Trophoblast cell (in vitro differentiated cells and primary cell): ENCODE data around the gene CPSF4L.
"Not testable (repeated sequence)": the region's sequence is repeated elsewhere in the genome, so short reads cannot be mapped to it uniquely, and the experiment has no call there.

Experiments used
- DNase-seq, 2 donors: peaks; one replicate each; pipeline ENCODE4 v3.0.0-alpha.2; 2016
- H2AFZ ChIP-seq: 2 replicates; pipeline ENCODE4 v1.6.1; 2013; ENCODE audit warnings: low read length, moderate library complexity, mild to moderate bottlenecking; ENCODE audit not compliant: insufficient read depth, poor library complexity
- H2AK5ac ChIP-seq: 2 replicates; pipeline ENCODE4 v1.6.1; 2013; ENCODE audit warnings: mild to moderate bottlenecking, low read length
- H2BK120ac ChIP-seq: 2 replicates; pipeline ENCODE4 v1.6.1; 2013; ENCODE audit warnings: low read length, mild to moderate bottlenecking, moderate library complexity; ENCODE audit not compliant: insufficient read depth, poor library complexity
- H2BK12ac ChIP-seq: 2 replicates; pipeline ENCODE4 v1.6.1; 2013; ENCODE audit warnings: mild to moderate bottlenecking, low read length, moderate library complexity
- H2BK5ac ChIP-seq: 2 replicates; pipeline ENCODE4 v1.6.1; 2013; ENCODE audit warnings: low read length, low read depth, moderate library complexity, mild to moderate bottlenecking; ENCODE audit not compliant: poor library complexity
- H3K14ac ChIP-seq: 2 replicates; pipeline ENCODE4 v1.6.1; 2013; ENCODE audit warnings: mild to moderate bottlenecking, low read length
- H3K18ac ChIP-seq: 2 replicates; pipeline ENCODE4 v1.6.1; 2013; ENCODE audit warnings: mild to moderate bottlenecking, low read length
- H3K23ac ChIP-seq: 2 replicates; pipeline ENCODE4 v1.6.1; 2013; ENCODE audit warnings: low read length
- H3K27ac ChIP-seq: 2 replicates; pipeline ENCODE4 v1.5.1; 2013; ENCODE audit warnings: low read depth, mild to moderate bottlenecking, inconsistent platforms, low read length, moderate library complexity
- H3K27me3 ChIP-seq: 2 replicates; pipeline ENCODE4 v1.6.1; 2013; ENCODE audit warnings: inconsistent platforms, mild to moderate bottlenecking, low read length, moderate library complexity; ENCODE audit not compliant: insufficient read depth
- H3K36me3 ChIP-seq, 2 experiments: 1 replicate in 1 of 2; 2 replicates in 1 of 2; pipeline ENCODE4 v1.6.1; 2013; ENCODE audit warnings: low read length in 2 of 2, mild to moderate bottlenecking in 2 of 2, moderate library complexity in 1 of 2; ENCODE audit not compliant: insufficient read depth in 2 of 2, control insufficient read depth in 1 of 2
- H3K4ac ChIP-seq: 2 replicates; pipeline ENCODE4 v1.6.1; 2013; ENCODE audit warnings: low read depth, mild to moderate bottlenecking, low read length, moderate library complexity
- H3K4me1 ChIP-seq, 2 experiments: 1 replicate in 1 of 2; 2 replicates in 1 of 2; pipeline ENCODE4 v1.6.1; 2013; ENCODE audit warnings: low read length in 2 of 2, mild to moderate bottlenecking in 2 of 2, moderate library complexity in 1 of 2; ENCODE audit not compliant: insufficient read depth in 2 of 2, control insufficient read depth in 1 of 2
- H3K4me2 ChIP-seq: 2 replicates; pipeline ENCODE4 v1.6.1; 2013; ENCODE audit warnings: inconsistent platforms, mild to moderate bottlenecking, low read length, moderate library complexity
- H3K4me3 ChIP-seq: 2 replicates; pipeline ENCODE4 v1.5.1; 2013; ENCODE audit warnings: mild to moderate bottlenecking, low read depth, low read length, inconsistent platforms
- H3K79me1 ChIP-seq: one replicate; pipeline ENCODE4 v1.6.1; 2013; ENCODE audit warnings: low read length
- H3K79me2 ChIP-seq: 2 replicates; pipeline ENCODE4 v1.6.1; 2013; ENCODE audit warnings: low read length, mild to moderate bottlenecking; ENCODE audit not compliant: control insufficient read depth, insufficient read depth, poor library complexity
- H3K9ac ChIP-seq: 2 replicates; pipeline ENCODE4 v1.6.1; 2013; ENCODE audit warnings: mild to moderate bottlenecking, low read length
- H3K9me3 ChIP-seq: 2 replicates; pipeline ENCODE4 v1.6.1; 2013; ENCODE audit warnings: low read depth, mild to moderate bottlenecking, control low read depth, inconsistent platforms, low read length; ENCODE audit not compliant: insufficient read depth
- H4K12ac ChIP-seq: 2 replicates; pipeline ENCODE4 v1.6.1; 2013; ENCODE audit warnings: low read depth, mild to moderate bottlenecking, low read length, moderate library complexity
- H4K8ac ChIP-seq: 2 replicates; pipeline ENCODE4 v1.6.1; 2013; ENCODE audit warnings: low read depth, mild to moderate bottlenecking, low read length, moderate library complexity
- H4K91ac ChIP-seq: one replicate; pipeline ENCODE4 v1.6.1; 2013; ENCODE audit warnings: low read depth, mild to moderate bottlenecking, low read length, moderate library complexity
- WGBS: extraction: QIAGEN DNeasy Blood & Tissue Kit; methylation state at CpG from one replicate; pipeline ENCODE4 v1.1.7; 2013; ENCODE audit warnings: missing lambda C conversion rate; ENCODE audit not compliant: insufficient read length, insufficient coverage; ENCODE audit errors: extremely low coverage; 5-methylcytosine and 5-hydroxymethylcytosine counted together

The CPSF4L gene

DNA sequence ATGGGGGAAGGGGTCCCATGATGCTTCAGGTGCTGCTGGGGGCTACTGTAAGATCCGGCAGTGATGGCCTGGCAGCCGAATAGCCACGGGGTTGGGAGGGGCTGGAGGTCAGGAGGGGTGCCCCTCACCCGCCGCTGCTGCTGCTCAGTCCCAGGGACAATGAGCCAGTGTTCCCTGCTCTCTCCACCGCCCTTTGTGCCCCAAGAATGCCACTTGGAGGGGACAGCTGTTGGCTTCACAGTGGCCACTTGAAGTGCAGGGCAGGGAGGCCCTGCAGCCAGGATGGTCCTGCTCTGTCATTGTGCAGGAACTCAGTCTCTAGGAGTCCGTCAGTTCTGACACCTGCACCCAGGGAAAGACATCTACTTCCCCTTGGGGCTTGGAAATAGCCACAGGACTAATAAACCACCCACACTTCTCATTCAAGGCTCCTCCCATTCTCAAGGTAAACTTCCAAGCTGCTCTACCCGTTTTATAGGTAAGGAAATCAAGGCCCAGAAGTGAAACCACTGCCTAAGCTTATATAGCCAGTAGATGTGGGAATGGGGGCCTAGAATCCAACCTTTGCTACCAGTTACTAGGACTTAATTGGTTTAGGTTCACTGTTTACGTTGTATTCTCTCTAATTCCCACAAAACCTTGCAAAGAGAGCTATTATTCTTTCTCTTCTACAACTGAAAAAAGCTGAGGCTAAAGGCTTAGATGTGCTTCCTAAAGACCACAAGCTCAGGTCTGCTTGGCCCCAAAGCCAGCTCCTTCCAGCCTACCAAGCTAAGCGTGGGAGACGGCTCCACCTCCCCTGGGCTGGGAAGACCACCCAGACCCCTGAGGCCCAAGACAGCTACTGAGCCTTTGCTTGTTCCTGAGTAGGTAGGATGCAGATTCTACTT is 6.2 kb upstream of the CPSF4L start:
- no CpG with 5 or more reads among the region's 11 CpGs for WGBS
- no peak overlapping the region for H3K18ac ChIP-seq
- no peak overlapping the region for H3K9ac ChIP-seq
- no peaks in the 10 kb centered on the region for H3K79me2 ChIP-seq
- no peak overlapping the region for H4K12ac ChIP-seq
- H3K23ac ChIP-seq: no peak overlapping the region
- H2AK5ac ChIP-seq: no peak overlapping the region
- H3K4me3 ChIP-seq: no peak overlapping the region
- H3K27ac ChIP-seq: no peak overlapping the region
- H3K4me1 ChIP-seq: peaks cover 2 to 3% of the 10 kb centered on the region in 2 experiments
- no peak overlapping the region for H4K8ac ChIP-seq
- H3K79me1 ChIP-seq: no peaks in the 10 kb centered on the region
- H2BK120ac ChIP-seq: no peak overlapping the region
- no peaks in the 10 kb centered on the region for H3K27me3 ChIP-seq
- H3K14ac ChIP-seq: no peak overlapping the region
- no peak overlapping the region for H3K4me2 ChIP-seq
- no peaks in the 10 kb centered on the region for H3K36me3 ChIP-seq
- no peak overlapping the region for H2AFZ ChIP-seq
- no peak overlapping the region for H2BK12ac ChIP-seq
- H3K4ac ChIP-seq: no peak overlapping the region
- peaks cover 4% of the 10 kb centered on the region for H3K9me3 ChIP-seq
- no peak for DNase-seq
- no peak overlapping the region for H2BK5ac ChIP-seq
- H4K91ac ChIP-seq: no peak overlapping the region

DNA sequence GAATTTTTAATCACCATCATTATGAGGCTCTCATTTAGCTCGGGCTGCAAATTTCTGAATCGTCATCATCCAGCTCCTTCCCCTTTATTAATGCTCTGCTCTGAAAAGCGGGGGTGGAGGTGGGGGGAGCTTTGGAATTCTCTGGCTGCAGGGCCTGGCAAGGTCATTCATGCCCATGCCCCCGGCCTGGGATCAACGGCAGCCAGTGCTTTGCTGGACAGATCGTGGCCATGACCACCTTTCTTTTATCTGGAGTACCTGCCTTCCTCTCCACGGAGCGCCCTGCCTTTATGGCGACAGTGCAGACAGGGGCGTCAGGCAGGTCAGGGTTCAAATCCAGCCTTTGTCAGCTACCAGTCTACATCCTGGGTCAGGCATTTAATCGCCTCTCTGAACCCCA is 5.1 kb upstream of the CPSF4L start:
- Histone ChIP-seq H2AK5ac (no peak overlapping the region), H3K18ac (no peak overlapping the region), H2BK120ac (no peak overlapping the region), H3K4ac (no peak overlapping the region), H3K27me3 (no peaks in the 10 kb centered on the region), H3K9me3 (peaks cover 4% of the 10 kb centered on the region), H3K23ac (no peak overlapping the region), H3K4me2 (no peak overlapping the region), H2BK5ac (no peak overlapping the region), H4K91ac (no peak overlapping the region), H3K4me3 (no peak overlapping the region), H3K14ac (no peak overlapping the region), H3K36me3 (no peaks in the 10 kb centered on the region), H2BK12ac (no peak overlapping the region), H3K4me1 (peaks cover 2 to 6% of the 10 kb centered on the region in 2 experiments), H4K12ac (no peak overlapping the region), H4K8ac (no peak overlapping the region), H3K9ac (no peak overlapping the region), H3K79me2 (no peaks in the 10 kb centered on the region), H3K79me1 (no peaks in the 10 kb centered on the region), H3K27ac (no peak overlapping the region), H2AFZ (no peak overlapping the region)
- DNase-seq: no peak
- no CpG with 5 or more reads among the region's 11 CpGs for WGBS

DNA sequence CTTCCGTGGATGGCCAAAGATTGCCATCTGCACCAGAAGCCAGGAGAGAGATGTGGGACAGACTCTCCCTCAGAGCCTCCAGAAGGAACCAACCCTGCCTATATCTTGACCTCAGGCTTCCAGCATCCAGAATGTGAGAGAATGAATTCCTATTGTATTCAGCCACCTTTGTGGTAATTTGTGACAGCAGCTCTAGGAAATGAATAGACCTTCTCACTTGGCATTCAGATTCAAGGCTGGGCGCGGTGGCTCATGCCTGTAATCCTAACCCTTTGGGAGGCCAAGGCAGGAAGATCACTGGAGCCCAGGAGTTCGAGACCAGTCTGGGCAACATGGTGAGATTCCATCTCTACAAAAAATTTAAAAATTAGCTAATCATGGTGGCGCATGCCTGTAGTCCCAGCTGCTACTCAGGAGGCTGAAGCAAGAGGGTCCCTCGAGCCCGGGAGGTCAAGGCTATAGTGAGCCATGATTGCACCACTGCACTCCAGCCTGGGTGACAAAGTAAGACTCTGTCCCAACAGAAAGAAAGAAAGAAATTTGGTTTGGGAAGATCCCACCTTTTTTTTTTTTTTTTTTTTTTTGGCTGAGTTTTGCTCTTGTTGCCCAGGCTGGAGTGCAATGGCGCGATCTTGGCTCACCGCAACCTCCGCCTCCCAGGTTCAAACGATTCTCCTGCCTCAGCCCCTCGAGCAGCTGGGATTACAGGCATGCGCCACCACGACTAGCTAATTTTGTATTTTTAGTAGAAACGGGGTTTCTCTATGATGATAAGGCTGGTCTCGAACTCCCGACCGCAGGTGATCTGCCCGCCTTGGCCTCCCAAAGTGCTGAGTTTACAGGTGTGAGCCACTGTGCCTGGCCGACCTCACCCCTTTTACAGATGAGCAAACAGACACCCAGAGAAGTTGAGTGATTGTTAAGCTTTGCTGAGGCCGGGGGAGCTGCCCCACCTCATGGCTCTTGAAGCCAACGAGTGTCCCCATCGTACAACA is 4.3 kb upstream of the CPSF4L start:
- no CpG with 5 or more reads among the region's 24 CpGs for WGBS
- H3K9ac ChIP-seq: no peak overlapping the region
- no peaks in the 10 kb centered on the region for H3K79me2 ChIP-seq
- H3K18ac ChIP-seq: no peak overlapping the region
- H2AK5ac ChIP-seq: no peak overlapping the region
- H3K36me3 ChIP-seq: no peaks in the 10 kb centered on the region
- H3K14ac ChIP-seq: no peak overlapping the region
- no peak overlapping the region for H4K91ac ChIP-seq
- no peak overlapping the region for H2BK120ac ChIP-seq
- H3K4me3 ChIP-seq: no peak overlapping the region
- H3K27me3 ChIP-seq: no peaks in the 10 kb centered on the region
- H2BK5ac ChIP-seq: no peak overlapping the region
- no peaks in the 10 kb centered on the region for H3K79me1 ChIP-seq
- H3K4ac ChIP-seq: no peak overlapping the region
- H2BK12ac ChIP-seq: no peak overlapping the region
- no peak overlapping the region for H3K27ac ChIP-seq
- no peak overlapping the region for H3K23ac ChIP-seq
- no peak overlapping the region for H4K12ac ChIP-seq
- peaks cover 2% of the 10 kb centered on the region for H3K9me3 ChIP-seq
- H3K4me2 ChIP-seq: no peak overlapping the region
- no peak overlapping the region for H2AFZ ChIP-seq
- no peak overlapping the region for H4K8ac ChIP-seq
- peaks cover 0 to 3% of the 10 kb centered on the region in 2 experiments for H3K4me1 ChIP-seq
- DNase-seq: peak; percentile 9 to 29

DNA sequence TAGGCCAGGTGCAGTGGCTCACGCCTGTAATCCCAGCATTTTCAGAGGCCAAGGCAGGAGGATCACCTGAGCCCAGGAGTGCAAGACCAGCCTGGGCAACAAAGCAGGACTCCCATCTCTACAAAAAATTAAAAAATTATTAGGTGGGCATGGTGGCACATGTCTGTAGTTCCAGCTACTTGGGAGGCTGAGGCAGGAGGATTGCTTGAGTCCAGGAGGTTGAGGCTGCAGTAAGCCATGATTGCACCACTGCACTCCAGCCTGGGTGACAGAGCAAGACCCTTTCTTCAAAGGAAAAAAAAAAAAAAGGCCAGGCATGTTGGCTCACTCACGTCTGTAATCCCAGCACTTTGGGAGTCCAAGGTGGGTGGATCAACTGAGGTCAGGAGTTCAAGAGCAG is 2.8 kb upstream of the CPSF4L start:
- H2AK5ac ChIP-seq, H3K4me2 ChIP-seq, H3K4me1 ChIP-seq, H3K14ac ChIP-seq, H2BK120ac ChIP-seq, H3K79me2 ChIP-seq, DNase-seq, H3K27ac ChIP-seq, H3K18ac ChIP-seq, H3K23ac ChIP-seq, H2AFZ ChIP-seq, H3K4me3 ChIP-seq, H3K27me3 ChIP-seq, H3K9ac ChIP-seq, H4K8ac ChIP-seq, H4K91ac ChIP-seq, H3K36me3 ChIP-seq, H3K79me1 ChIP-seq, H2BK5ac ChIP-seq, H2BK12ac ChIP-seq, H3K4ac ChIP-seq, H3K9me3 ChIP-seq, H4K12ac ChIP-seq: not testable (repeated sequence)
- WGBS: no CpG with 5 or more reads among the region's 2 CpGs
